Glutamatergic neuron (in vitro differentiated cells): ENCODE measurements around the gene MMRN2. TPM values are rescaled to one million over a fixed set of nuclear protein-coding genes. Genes with fewer than 3 reads are reported as not detected.

Experiments used
- DNase-seq: peaks from one replicate; pipeline ENCODE4 v3.0.0; 2022
- H3K27ac Mint-ChIP-seq: one replicate; pipeline ENCODE4 v1.8.0; 2020; ENCODE audit warnings: mild to moderate bottlenecking, mixed read lengths, inconsistent platforms; ENCODE audit not compliant: unreplicated experiment
- H3K27me3 Mint-ChIP-seq: one replicate; pipeline ENCODE4 v1.8.0; 2020; ENCODE audit warnings: mild to moderate bottlenecking, moderate library complexity, mixed read lengths, inconsistent platforms; ENCODE audit not compliant: unreplicated experiment
- H3K36me3 Mint-ChIP-seq: one replicate; pipeline ENCODE4 v1.8.0; 2020; ENCODE audit warnings: mild to moderate bottlenecking, mixed read lengths, inconsistent platforms; ENCODE audit not compliant: unreplicated experiment
- H3K4me1 Mint-ChIP-seq: one replicate; pipeline ENCODE4 v1.8.0; 2020; ENCODE audit warnings: mild to moderate bottlenecking, low read depth, mixed read lengths, inconsistent platforms; ENCODE audit not compliant: unreplicated experiment
- H3K4me3 Mint-ChIP-seq: one replicate; pipeline ENCODE4 v1.8.0; 2020; ENCODE audit warnings: mild to moderate bottlenecking, mixed read lengths, inconsistent platforms; ENCODE audit not compliant: unreplicated experiment
- H3K9me3 Mint-ChIP-seq: one replicate; pipeline ENCODE4 v1.8.0; 2020; ENCODE audit warnings: mild to moderate bottlenecking, moderate library complexity, mixed read lengths, inconsistent platforms; ENCODE audit not compliant: unreplicated experiment
- total RNA-seq: library from RNA; stranded (reverse); fragmentation: NEBNext Ultra II Directional; extraction: Animal tissue kit (Norgen Biotek cat#: 25700); gene quantifications from one replicate; pipeline ENCODE4 v1.2.1, GENCODE V29; 2021; ENCODE audit not compliant: unreplicated experiment
- TF ChIP-seq, protein P1 (sequence below): fragments of 200-600 bp; sonication (generic); IDR thresholded peaks from one replicate; pipeline ENCODE4 v1.5.0; 2021; ENCODE audit not compliant: partially characterized antibody, unreplicated experiment

Gene MMRN2
- total RNA-seq, 1 donor from 2014 or later, result 5.4 TPM

DNA sequence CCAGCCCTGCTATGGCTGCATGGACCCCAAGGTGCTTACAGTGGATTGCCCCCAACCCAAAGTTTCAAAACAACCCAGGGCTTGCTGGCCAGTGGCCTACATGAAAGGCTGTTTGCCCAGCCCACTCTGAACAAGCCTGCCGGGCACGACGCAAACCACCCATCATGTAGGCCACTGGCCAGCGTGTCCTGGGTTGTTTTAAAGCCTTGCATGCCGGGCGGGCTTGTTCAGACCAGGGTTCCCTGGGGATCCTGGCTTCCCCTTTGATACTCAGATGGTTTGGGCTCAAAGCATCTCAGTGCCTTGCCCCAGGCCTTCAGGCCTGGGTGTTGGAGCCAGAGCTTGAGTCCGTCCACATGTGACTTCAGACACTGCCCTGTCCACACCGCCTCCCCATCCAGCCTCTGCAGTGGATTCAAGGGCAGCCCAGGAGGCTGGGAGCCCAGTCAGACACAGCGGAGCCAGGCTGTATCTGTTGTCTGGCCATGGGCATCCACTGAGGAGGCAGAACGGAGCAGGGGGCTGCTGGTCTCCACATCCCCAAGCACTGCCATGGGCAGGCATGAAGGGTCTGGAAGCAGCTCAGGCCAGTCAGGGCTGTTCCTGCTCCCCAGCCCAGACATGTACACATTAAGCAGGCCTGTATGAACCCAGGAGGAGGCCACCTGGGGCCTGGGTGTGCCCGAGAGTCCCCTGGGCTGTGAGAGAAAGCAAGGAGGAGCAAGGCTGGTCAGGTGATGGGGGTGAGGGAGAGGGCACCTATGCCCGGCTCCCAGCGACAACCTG is 6.8 kb upstream of the MMRN2 start:
- Mint-ChIP-seq H3K27ac (no peak overlapping the region), H3K9me3 (peaks cover 10% of the 10 kb centered on the region), H3K4me3 (no peak overlapping the region), H3K4me1 (peaks cover 27% of the 10 kb centered on the region), H3K36me3 (no peaks in the 10 kb centered on the region), H3K27me3 (peaks cover 14% of the 10 kb centered on the region)
- DNase-seq, result peak; percentile 18
- TF ChIP-seq, protein P1, sequence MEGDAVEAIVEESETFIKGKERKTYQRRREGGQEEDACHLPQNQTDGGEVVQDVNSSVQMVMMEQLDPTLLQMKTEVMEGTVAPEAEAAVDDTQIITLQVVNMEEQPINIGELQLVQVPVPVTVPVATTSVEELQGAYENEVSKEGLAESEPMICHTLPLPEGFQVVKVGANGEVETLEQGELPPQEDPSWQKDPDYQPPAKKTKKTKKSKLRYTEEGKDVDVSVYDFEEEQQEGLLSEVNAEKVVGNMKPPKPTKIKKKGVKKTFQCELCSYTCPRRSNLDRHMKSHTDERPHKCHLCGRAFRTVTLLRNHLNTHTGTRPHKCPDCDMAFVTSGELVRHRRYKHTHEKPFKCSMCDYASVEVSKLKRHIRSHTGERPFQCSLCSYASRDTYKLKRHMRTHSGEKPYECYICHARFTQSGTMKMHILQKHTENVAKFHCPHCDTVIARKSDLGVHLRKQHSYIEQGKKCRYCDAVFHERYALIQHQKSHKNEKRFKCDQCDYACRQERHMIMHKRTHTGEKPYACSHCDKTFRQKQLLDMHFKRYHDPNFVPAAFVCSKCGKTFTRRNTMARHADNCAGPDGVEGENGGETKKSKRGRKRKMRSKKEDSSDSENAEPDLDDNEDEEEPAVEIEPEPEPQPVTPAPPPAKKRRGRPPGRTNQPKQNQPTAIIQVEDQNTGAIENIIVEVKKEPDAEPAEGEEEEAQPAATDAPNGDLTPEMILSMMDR, result no peak

DNA sequence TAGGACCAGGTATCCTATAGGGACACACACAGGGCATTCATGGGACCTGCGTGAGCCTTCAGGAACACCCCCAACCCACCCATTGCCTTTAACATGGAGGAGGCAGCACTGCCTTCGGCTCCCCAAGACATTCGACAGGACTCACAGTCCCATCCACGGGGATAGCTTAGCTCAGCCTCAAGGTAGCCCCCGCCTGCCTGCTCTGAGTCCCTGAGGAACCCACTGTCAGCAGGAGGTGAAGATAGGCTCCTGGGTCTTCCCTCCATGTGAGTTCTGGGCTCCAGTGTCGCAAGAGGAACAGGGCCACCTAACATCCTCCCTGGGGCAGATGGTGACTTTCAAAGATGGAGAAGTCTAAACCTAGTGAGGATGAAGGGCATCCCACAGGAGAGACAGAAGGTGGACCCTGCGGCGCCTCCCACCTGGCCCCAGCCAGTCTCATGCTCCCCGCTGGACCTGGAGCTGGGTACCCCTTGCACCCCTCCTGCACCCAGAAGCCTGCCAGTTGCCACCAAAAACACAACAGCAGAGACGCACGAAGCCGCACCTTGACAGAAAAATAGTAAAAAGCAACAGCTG is 6.0 kb upstream of the MMRN2 start:
- H3K27ac Mint-ChIP-seq, result no peak overlapping the region
- TF ChIP-seq, protein P1, result no peak

DNA sequence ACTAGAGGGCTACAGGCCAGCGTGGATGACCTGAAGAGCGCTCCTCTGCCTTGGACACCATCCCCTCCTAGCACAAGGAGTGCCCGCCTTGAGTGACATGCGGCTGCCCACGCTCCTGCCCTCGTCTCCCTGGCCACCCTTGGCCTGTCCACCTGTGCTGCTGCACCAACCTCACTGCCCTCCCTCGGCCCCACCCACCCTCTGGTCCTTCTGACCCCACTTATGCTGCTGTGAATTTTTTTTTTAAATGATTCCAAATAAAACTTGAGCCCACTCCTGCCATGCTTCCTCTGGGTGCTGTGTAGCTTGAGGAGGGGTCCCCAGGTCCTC is 5.5 kb upstream of the MMRN2 start:
- Mint-ChIP-seq H3K27ac (no peak overlapping the region), H3K36me3 (no peaks in the 10 kb centered on the region), H3K4me3 (no peak overlapping the region), H3K9me3 (peaks cover 14% of the 10 kb centered on the region), H3K27me3 (peaks cover 15% of the 10 kb centered on the region), H3K4me1 (peaks cover 29% of the 10 kb centered on the region)
- TF ChIP-seq, protein P1, result no peak
- DNase-seq, result no peak

More for the DNA sequence above, 6.0 kb upstream of the MMRN2 start:
- no peak for DNase-seq
- H3K9me3 Mint-ChIP-seq, result peaks cover 13% of the 10 kb centered on the region
- H3K4me3 Mint-ChIP-seq, result no peak overlapping the region
- H3K36me3 Mint-ChIP-seq, result no peaks in the 10 kb centered on the region
- H3K27me3 Mint-ChIP-seq, result peaks cover 15% of the 10 kb centered on the region
- H3K4me1 Mint-ChIP-seq, result peaks cover 29% of the 10 kb centered on the region

DNA sequence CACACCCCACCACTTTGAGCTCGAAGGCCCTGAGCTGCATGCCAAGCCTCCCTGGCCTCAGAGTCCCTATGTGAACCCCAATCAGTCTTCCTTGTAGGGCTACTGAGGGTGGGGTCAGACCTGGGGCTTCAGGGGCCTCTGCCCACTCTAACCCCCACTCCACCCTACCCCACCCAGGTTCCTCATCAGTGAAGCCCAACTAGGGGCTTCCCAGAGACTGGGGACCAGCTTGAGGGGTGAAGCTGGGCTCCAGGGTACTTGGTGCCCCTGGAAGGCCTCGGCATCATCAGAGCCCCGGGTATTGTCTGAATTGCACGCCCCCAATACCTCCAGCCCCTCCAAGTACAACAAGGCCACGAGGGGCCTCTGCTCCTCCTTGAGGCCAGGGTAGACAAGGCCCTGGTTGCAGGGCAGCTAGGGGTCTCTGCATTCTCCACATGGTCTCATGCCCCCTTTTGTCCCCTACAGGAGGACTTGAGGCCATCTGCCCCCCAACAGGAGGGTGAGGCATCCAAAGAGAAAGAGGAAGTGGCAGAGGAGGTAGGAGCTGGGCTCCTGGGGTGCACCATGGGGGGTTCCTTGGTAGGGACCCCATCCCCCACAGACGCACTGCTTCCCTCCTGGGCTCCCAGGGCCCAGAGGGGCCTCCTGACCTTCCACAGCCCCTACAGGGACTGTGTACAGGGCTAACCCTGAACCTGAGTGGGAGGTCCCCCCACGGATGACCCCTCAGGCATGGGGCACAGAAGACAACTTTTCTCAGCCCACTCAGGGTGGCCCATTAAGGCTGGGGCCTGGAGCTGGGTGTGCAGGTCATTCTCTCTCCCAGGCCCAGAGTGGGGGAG is 4.9 kb upstream of the MMRN2 start:
- H3K9me3 Mint-ChIP-seq, result peaks cover 12% of the 10 kb centered on the region
- DNase-seq, result no peak
- TF ChIP-seq, protein P1, result no peak
- H3K36me3 Mint-ChIP-seq, result no peaks in the 10 kb centered on the region
- H3K4me3 Mint-ChIP-seq, result no peak overlapping the region
- peaks cover 15% of the 10 kb centered on the region for H3K27me3 Mint-ChIP-seq
- H3K4me1 Mint-ChIP-seq, result peaks cover 28% of the 10 kb centered on the region
- no peak overlapping the region for H3K27ac Mint-ChIP-seq
